AG04449 (cell line): ENCODE results near the gene EIF1AD.

Experiments
- CTCF ChIA-PET: fragments of 350-600 bp; formaldehyde crosslinking; extraction: SDS; loops from one replicate; lab custom pipeline; 2021; ENCODE audit warnings: antibody characterized with exemption; lab: Yijun Ruan, JAX
- POLR2A ChIA-PET: fragments of 400-600, 350-600 bp; formaldehyde crosslinking; extraction: SDS; loops from one replicate; lab custom pipeline; 2020; ENCODE audit warnings: antibody characterized with exemption, inconsistent platforms; lab: Yijun Ruan, JAX
- DNase-seq: peaks from one replicate; pipeline ENCODE4 v3.0.0-alpha.2; 2010; ENCODE audit warnings: low read depth, low spot score
- H3K4me3 ChIP-seq: 2 replicates; pipeline ENCODE4 v1.5.1; 2011; ENCODE audit warnings: low read depth, mild to moderate bottlenecking, control low read depth, low read length
- TF ChIP-seq, protein P1 (sequence below): IDR thresholded peaks from one replicate; pipeline ENCODE4 v1.5.1; 2011; ENCODE audit warnings: mild to moderate bottlenecking, moderate library complexity, low read length, control low read depth, inconsistent platforms; ENCODE audit not compliant: insufficient read depth; ENCODE audit errors: missing control alignments

Gene EIF1AD

DNA sequence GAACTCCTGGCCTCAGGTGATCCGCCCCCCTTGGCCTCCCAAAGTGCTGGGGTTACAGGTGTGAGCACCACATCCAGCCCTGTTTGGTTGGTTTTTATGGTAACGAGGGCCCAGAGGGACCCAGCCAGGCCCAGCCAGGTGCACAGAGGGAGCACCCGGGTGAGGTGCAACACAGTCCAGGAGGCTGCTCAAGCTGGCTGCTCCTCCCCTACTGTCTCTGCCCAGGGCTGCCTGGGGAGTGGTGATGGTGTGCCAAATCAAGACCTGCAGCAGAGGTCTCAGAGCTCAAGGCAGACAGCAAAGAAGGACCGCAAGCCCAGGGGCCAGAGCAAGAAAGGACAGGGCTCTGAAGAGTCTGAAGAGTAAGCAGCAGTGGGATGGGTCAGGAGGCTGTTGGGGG, 55.3 kb downstream of the EIF1AD start:
- TF ChIP-seq, protein P1, sequence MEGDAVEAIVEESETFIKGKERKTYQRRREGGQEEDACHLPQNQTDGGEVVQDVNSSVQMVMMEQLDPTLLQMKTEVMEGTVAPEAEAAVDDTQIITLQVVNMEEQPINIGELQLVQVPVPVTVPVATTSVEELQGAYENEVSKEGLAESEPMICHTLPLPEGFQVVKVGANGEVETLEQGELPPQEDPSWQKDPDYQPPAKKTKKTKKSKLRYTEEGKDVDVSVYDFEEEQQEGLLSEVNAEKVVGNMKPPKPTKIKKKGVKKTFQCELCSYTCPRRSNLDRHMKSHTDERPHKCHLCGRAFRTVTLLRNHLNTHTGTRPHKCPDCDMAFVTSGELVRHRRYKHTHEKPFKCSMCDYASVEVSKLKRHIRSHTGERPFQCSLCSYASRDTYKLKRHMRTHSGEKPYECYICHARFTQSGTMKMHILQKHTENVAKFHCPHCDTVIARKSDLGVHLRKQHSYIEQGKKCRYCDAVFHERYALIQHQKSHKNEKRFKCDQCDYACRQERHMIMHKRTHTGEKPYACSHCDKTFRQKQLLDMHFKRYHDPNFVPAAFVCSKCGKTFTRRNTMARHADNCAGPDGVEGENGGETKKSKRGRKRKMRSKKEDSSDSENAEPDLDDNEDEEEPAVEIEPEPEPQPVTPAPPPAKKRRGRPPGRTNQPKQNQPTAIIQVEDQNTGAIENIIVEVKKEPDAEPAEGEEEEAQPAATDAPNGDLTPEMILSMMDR = no peak
- ChIA-PET CTCF (no interaction called here), POLR2A (no interaction called here)
- no peak for DNase-seq
- H3K4me3 ChIP-seq = no peak overlapping the region
